Thyroid gland (tissue), 4 donors: ENCODE results near the gene SAFB.

Experiments
- POLR2A ChIP-seq, 2 donors: fragments of 450-650 bp; IDR thresholded peaks; one replicate each; pipeline ENCODE4 v1.6.1; 2017; ENCODE audit warnings: antibody characterized with exemption in 2 of 2, mild to moderate bottlenecking in 2 of 2, moderate library complexity in 1 of 2
- TF ChIP-seq, protein P1 (sequence below), 6 experiments: fragments of 200-600 bp in 3 of 6; fragments of 450-650 bp in 3 of 6; sonication (generic) in 3 of 6; IDR thresholded peaks; one replicate each; pipeline ENCODE4 v1.5.1; 2016 to 2019; ENCODE audit warnings: antibody characterized with exemption in 6 of 6, mild to moderate bottlenecking in 2 of 6, inconsistent platforms in 1 of 6, moderate library complexity in 1 of 6

DNA sequence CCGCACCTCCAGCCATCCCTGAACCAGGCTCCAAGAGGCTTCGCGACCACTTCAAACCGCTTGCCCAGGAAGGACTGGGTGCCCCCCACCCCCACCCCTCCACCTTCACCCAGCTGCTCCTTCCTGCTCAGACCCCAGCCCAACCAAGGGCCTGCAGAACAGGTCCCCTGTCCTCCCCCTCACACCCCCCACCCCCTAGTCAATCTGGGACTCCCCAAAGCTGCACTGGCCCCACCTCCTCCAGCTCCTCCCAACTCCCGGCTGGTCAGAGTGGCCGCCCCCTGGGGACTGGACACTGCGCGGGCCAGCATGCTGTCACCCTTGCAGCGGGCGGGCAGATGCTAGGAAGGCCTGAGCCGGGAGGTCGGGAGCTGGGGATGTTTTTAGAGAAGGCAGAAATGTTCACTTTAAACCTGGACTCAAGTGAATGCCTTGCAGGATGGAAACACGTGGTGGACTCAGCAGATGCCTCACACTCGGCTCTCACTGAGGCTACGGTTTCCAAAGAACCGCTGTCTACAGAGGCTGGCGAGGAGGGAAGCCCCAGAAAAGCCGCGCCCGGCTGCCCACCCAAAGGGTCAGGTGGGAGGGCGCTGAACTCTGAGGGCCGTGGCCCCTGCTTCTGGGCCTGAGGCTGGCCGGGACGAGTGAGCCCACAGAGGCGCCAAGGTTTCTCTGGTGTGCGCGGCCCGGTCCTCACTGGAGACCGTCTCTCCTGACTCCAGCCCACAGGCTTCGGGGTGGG is 75.2 kb downstream of the SAFB start:
- TF ChIP-seq, protein P1, sequence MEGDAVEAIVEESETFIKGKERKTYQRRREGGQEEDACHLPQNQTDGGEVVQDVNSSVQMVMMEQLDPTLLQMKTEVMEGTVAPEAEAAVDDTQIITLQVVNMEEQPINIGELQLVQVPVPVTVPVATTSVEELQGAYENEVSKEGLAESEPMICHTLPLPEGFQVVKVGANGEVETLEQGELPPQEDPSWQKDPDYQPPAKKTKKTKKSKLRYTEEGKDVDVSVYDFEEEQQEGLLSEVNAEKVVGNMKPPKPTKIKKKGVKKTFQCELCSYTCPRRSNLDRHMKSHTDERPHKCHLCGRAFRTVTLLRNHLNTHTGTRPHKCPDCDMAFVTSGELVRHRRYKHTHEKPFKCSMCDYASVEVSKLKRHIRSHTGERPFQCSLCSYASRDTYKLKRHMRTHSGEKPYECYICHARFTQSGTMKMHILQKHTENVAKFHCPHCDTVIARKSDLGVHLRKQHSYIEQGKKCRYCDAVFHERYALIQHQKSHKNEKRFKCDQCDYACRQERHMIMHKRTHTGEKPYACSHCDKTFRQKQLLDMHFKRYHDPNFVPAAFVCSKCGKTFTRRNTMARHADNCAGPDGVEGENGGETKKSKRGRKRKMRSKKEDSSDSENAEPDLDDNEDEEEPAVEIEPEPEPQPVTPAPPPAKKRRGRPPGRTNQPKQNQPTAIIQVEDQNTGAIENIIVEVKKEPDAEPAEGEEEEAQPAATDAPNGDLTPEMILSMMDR (IDR thresholded peaks at IDR 0.05), result no peak
- TF ChIP-seq POLR2A (IDR thresholded peaks at IDR 0.05), result no peak
